Endodermal cell (in vitro differentiated cells): Measurements from ENCODE around the gene SRBD1. TPM values are rescaled to one million over a fixed set of nuclear protein-coding genes. Genes with fewer than 3 reads are reported as not detected.

Experiments used
- DNase-seq: peaks from one replicate; pipeline ENCODE4 v3.0.0-alpha.2; 2017
- H3K27ac ChIP-seq: 2 replicates; pipeline ENCODE4 v1.5.1; 2013; ENCODE audit warnings: mild to moderate bottlenecking, low read depth, low read length, moderate library complexity
- H3K27me3 ChIP-seq: 2 replicates; pipeline ENCODE4 v1.6.1; 2013; ENCODE audit warnings: mild to moderate bottlenecking, low read length, moderate library complexity; ENCODE audit not compliant: insufficient read depth, control insufficient read depth, poor library complexity, severe bottlenecking
- H3K36me3 ChIP-seq: 2 replicates; pipeline ENCODE4 v1.7.0; 2013; ENCODE audit warnings: mild to moderate bottlenecking, low read length, moderate library complexity; ENCODE audit not compliant: control insufficient read depth, insufficient read depth
- H3K4me1 ChIP-seq: one replicate; pipeline ENCODE4 v1.7.0; 2013; ENCODE audit warnings: low read length; ENCODE audit not compliant: control insufficient read depth, insufficient read depth
- H3K4me3 ChIP-seq: 2 replicates; pipeline ENCODE4 v1.5.1; 2013; ENCODE audit warnings: mild to moderate bottlenecking, low read length, moderate library complexity
- H3K9ac ChIP-seq: 2 replicates; pipeline ENCODE4 v1.6.1; 2013; ENCODE audit warnings: mild to moderate bottlenecking, low read length, moderate library complexity; ENCODE audit not compliant: poor library complexity, severe bottlenecking; ENCODE audit errors: extremely low read depth
- H3K9me3 ChIP-seq: 2 replicates; pipeline ENCODE4 v1.6.1; 2013; ENCODE audit warnings: mild to moderate bottlenecking, low read length, moderate library complexity; ENCODE audit not compliant: control insufficient read depth
- H3K27ac Mint-ChIP-seq: 2 replicates; pipeline ENCODE4 v1.8.0; 2020; ENCODE audit warnings: mixed read lengths
- H3K27me3 Mint-ChIP-seq: 2 replicates; pipeline ENCODE4 v1.8.0; 2021; ENCODE audit warnings: mild to moderate bottlenecking, mixed read lengths; ENCODE audit not compliant: insufficient read depth
- H3K36me3 Mint-ChIP-seq: 2 replicates; pipeline ENCODE4 v1.8.0; 2020; ENCODE audit warnings: low read depth, mixed read lengths
- H3K4me1 Mint-ChIP-seq: 2 replicates; pipeline ENCODE4 v1.8.0; 2020; ENCODE audit warnings: mixed read lengths
- H3K4me3 Mint-ChIP-seq: 2 replicates; pipeline ENCODE4 v1.8.0; 2020; ENCODE audit warnings: mild to moderate bottlenecking, moderate library complexity, mixed read lengths
- H3K9me3 Mint-ChIP-seq: 2 replicates; pipeline ENCODE4 v1.8.0; 2020; ENCODE audit warnings: mild to moderate bottlenecking, mixed read lengths
- WGBS, 2 experiments: methylation state at CpG; one replicate each; pipeline versions ENCODE4 v1.1.5 to v1.1.7; 2013; ENCODE audit warnings: missing lambda C conversion rate in 2 of 2, mixed read lengths in 1 of 2; ENCODE audit not compliant: insufficient coverage in 1 of 2, insufficient read length in 1 of 2; 5-methylcytosine and 5-hydroxymethylcytosine counted together
- total RNA-seq, 2 donors: library from RNA; stranded (reverse); fragmentation: NEBNext Ultra II Directional in 1 of 2; extraction: Animal tissue kit (Norgen Biotek cat#: 25700) in 1 of 2; gene quantifications; 2 replicates in 1 of 2; 3 replicates in 1 of 2; pipeline ENCODE4 v1.2.1, GENCODE V29; 2021
- TF ChIP-seq, protein P1 (sequence below): fragments of 200-600 bp; sonication (generic); conservative IDR thresholded peaks from 2 replicates; pipeline ENCODE4 v1.5.0; 2021; ENCODE audit warnings: antibody characterized with exemption, mild to moderate bottlenecking

SRBD1 gene
- total RNA-seq, 2 donors from 2014 or later = 17.7 to 19.6 TPM

DNA sequence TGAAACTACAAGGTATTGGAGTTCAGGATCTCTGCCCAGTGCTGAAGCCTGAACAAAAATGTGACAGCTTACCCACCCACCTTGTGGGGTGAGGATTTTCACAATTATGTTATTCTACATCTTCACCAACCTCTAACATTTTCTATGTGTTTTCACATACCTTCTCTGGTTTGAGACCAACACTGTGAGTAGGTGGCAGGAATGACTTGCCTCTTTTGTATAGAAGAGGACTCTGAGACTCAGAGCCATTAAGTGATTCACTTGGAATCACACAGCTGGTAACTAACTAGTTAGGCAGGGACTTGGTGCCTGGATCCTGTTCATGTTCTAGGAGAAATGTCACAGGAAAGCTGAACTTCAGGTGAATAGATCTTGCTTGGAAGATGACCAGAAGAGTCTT lies 14.8 kb upstream of the SRBD1 start:
- Mint-ChIP-seq H3K4me1 (peaks cover 32% of the 10 kb centered on the region), H3K27ac (no peak overlapping the region), H3K9me3 (no peaks in the 10 kb centered on the region), H3K36me3 (no peaks in the 10 kb centered on the region), H3K4me3 (no peak overlapping the region), H3K27me3 (peaks cover 2% of the 10 kb centered on the region)
- no peaks in the 10 kb centered on the region for H3K36me3 ChIP-seq
- H3K4me3 ChIP-seq = no peak overlapping the region
- no peaks in the 10 kb centered on the region for H3K27me3 ChIP-seq
- no peak overlapping the region for H3K27ac ChIP-seq
- H3K9ac ChIP-seq = no peak overlapping the region
- no peaks in the 10 kb centered on the region for H3K9me3 ChIP-seq
- no peak for DNase-seq
- H3K4me1 ChIP-seq = peaks cover 12% of the 10 kb centered on the region
- TF ChIP-seq, protein P1, sequence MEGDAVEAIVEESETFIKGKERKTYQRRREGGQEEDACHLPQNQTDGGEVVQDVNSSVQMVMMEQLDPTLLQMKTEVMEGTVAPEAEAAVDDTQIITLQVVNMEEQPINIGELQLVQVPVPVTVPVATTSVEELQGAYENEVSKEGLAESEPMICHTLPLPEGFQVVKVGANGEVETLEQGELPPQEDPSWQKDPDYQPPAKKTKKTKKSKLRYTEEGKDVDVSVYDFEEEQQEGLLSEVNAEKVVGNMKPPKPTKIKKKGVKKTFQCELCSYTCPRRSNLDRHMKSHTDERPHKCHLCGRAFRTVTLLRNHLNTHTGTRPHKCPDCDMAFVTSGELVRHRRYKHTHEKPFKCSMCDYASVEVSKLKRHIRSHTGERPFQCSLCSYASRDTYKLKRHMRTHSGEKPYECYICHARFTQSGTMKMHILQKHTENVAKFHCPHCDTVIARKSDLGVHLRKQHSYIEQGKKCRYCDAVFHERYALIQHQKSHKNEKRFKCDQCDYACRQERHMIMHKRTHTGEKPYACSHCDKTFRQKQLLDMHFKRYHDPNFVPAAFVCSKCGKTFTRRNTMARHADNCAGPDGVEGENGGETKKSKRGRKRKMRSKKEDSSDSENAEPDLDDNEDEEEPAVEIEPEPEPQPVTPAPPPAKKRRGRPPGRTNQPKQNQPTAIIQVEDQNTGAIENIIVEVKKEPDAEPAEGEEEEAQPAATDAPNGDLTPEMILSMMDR = no peak

- peaks cover 2% of the 10 kb centered on the region for H3K27me3 Mint-ChIP-seq
These were observed 12.0 kb upstream of the SRBD1 start for GRCh38 chr2:45623098-45623497.

DNA sequence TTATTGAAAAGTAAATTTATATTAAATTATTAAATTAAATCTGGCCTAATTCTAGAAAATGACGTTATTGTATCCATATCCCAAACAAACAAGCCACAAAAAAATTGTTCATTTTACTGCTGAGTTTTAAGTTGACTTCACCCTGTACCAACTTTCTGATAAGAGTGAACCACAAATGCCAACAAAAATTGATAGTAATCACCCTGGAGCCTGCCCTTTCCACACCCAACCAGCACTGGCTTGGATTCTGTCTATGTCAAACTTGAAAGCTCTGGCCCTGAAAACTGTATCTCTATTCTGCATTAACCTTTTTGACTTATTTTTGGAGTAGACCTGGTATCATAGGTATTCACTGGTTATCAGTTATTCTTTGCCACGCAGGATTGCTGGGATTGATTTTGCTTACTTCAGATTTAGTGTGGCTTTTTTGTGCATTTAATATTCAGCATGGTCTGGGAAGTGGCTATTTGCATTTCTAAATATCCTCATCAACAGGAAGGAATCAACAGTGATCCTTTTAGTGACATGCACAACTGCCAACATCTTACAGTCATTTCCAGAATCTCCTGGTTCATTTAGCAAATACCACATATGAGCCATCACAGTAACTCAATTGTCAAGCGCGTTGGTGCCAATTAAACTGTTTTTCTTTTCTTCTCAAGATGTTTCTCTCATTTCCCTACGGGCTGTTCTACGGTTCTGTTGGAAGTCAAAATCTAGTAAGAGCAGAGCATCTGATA lies 11.4 kb upstream of the SRBD1 start:
- Histone ChIP-seq H3K27me3 (peaks cover 5% of the 10 kb centered on the region), H3K36me3 (no peaks in the 10 kb centered on the region), H3K9ac (no peak overlapping the region), H3K27ac (no peak overlapping the region), H3K4me3 (no peak overlapping the region), H3K9me3 (no peaks in the 10 kb centered on the region), H3K4me1 (peaks cover 12% of the 10 kb centered on the region)
- TF ChIP-seq, protein P1 = no peak
- no peaks in the 10 kb centered on the region for H3K9me3 Mint-ChIP-seq
- no peak overlapping the region for H3K4me3 Mint-ChIP-seq
- no peaks in the 10 kb centered on the region for H3K36me3 Mint-ChIP-seq
- no peak overlapping the region for H3K27ac Mint-ChIP-seq
- no peak for DNase-seq
- H3K4me1 Mint-ChIP-seq = peaks cover 34% of the 10 kb centered on the region
- peaks cover 2% of the 10 kb centered on the region for H3K27me3 Mint-ChIP-seq
- WGBS, 2 experiments = 93 to 100% methylated on average over 2 to 6 of the region's 6 CpGs

More at GRCh38 chr2:45623098-45623497, 12.0 kb upstream of the SRBD1 start:
- H3K9me3 Mint-ChIP-seq = no peaks in the 10 kb centered on the region
- no peak overlapping the region for H3K4me3 ChIP-seq
- no peak overlapping the region for H3K27ac Mint-ChIP-seq
- peaks cover 39% of the 10 kb centered on the region for H3K4me1 Mint-ChIP-seq
- H3K27me3 ChIP-seq = peaks cover 5% of the 10 kb centered on the region
- TF ChIP-seq, protein P1 = no peak
- H3K9ac ChIP-seq = no peak overlapping the region
- DNase-seq = no peak
- peaks cover 12% of the 10 kb centered on the region for H3K4me1 ChIP-seq
- no peak overlapping the region for H3K4me3 Mint-ChIP-seq
- WGBS, 2 experiments = 76 to 90% methylated on average over 2 to 3 of the region's 3 CpGs
- no peaks in the 10 kb centered on the region for H3K36me3 Mint-ChIP-seq
- H3K36me3 ChIP-seq = no peaks in the 10 kb centered on the region
- no peaks in the 10 kb centered on the region for H3K9me3 ChIP-seq
- H3K27ac ChIP-seq = no peak overlapping the region
